Measurements from ENCODE around the gene TNFRSF1B.

The TNFRSF1B gene

GRCh38 chr1:12166834-12167492, at the start of gene TNFRSF1B:
Gene TNFRSF1B (plus strand): TSS chr1:12166991. CDS start chr1:12167092, 101 bp downstream.
- no peak for DNase-seq

- DNase-seq = no peak
These were observed 45.4 kb upstream of the TNFRSF1B start for GRCh38 chr1:12121212-12122003.

GRCh38 chr1:12123172-12123571, 43.6 kb upstream of the TNFRSF1B start:
- DNase-seq = no peak

GRCh38 chr1:12124693-12125421, 41.9 kb upstream of the TNFRSF1B start:
- no peak for DNase-seq

- no peak for DNase-seq
These were observed 41.1 kb upstream of the TNFRSF1B start for GRCh38 chr1:12125422-12126355.

- no peak for DNase-seq
These were observed 40.0 kb upstream of the TNFRSF1B start for GRCh38 chr1:12126781-12127180.

GRCh38 chr1:12127206-12127810, 39.5 kb upstream of the TNFRSF1B start:
- no peak for DNase-seq

GRCh38 chr1:12128120-12128519, 38.7 kb upstream of the TNFRSF1B start:
- no peak for DNase-seq

- no peak for DNase-seq
These were observed 37.2 kb upstream of the TNFRSF1B start for GRCh38 chr1:12129624-12130023.

- no peak for DNase-seq
These were observed 36.2 kb upstream of the TNFRSF1B start for GRCh38 chr1:12130466-12131130.

GRCh38 chr1:12132078-12132477, 34.7 kb upstream of the TNFRSF1B start:
- DNase-seq = no peak

- DNase-seq = no peak
These were observed 32.1 kb upstream of the TNFRSF1B start for GRCh38 chr1:12134716-12135115.

GRCh38 chr1:12135612-12136011, 31.2 kb upstream of the TNFRSF1B start:
- DNase-seq = no peak

GRCh38 chr1:12136916-12137610, 29.7 kb upstream of the TNFRSF1B start:
- DNase-seq = no peak

- no peak for DNase-seq
These were observed 28.3 kb upstream of the TNFRSF1B start for GRCh38 chr1:12138196-12139168.

GRCh38 chr1:12140016-12140415, 26.8 kb upstream of the TNFRSF1B start:
- no peak for DNase-seq

- DNase-seq = no peak
These were observed 26.2 kb upstream of the TNFRSF1B start for GRCh38 chr1:12140515-12141162.

GRCh38 chr1:12141163-12141850, 25.5 kb upstream of the TNFRSF1B start:
- no peak for DNase-seq
